A549 (cell line): Measurements from ENCODE around the gene COQ8B. TPM values are rescaled to one million over a fixed set of nuclear protein-coding genes. Genes with fewer than 3 reads are reported as not detected.

Experiments used
- ATAC-seq, 2 experiments: fragments of 200-7000 bp in 1 of 2; fragments of >200 bp in 1 of 2; cut with Nextera tagmentation in 1 of 2; cut with Tn5 transposase in 1 of 2; 3 replicates each; pipeline versions ENCODE4 v1.8.0 to v1.9.1; 2018 to 2020; ENCODE audit warnings: mild to moderate bottlenecking in 1 of 2, moderate library complexity in 1 of 2
- CTCF ChIA-PET: fragments of 300-600 bp; sonication (Branson Sonifier 250); formaldehyde crosslinking; extraction: SDS; loops from one replicate; lab custom pipeline; 2021; ENCODE audit warnings: antibody characterized with exemption, inconsistent platforms; lab: Yijun Ruan, JAX
- POLR2A ChIA-PET: fragments of 350-600 bp; formaldehyde crosslinking; extraction: SDS; loops from one replicate; lab custom pipeline; 2021; ENCODE audit warnings: antibody characterized with exemption, inconsistent platforms; lab: Yijun Ruan, JAX
- DNase-seq, 2 experiments: peaks; one replicate each; pipeline versions ENCODE4 v3.0.0 to v3.0.0-alpha.2; 2011 to 2016; ENCODE audit warnings: low read depth in 1 of 2, low spot score in 1 of 2
- FAIRE-seq: peaks from 2 replicates; lab custom pipeline; 2011; peaks lifted over from hg19 to GRCh38; lab: Jason Lieb, UNC
- H3K27ac ChIP-seq, 2 experiments: fragments of >200 bp; sonication (Bioruptor Twin); formaldehyde crosslinking; 3 replicates each; pipeline ENCODE4 v1.5.1; 2016 to 2017
- H3K4me1 ChIP-seq: fragments of >200 bp; sonication (Bioruptor Twin); formaldehyde crosslinking; 3 replicates; pipeline ENCODE4 v1.6.1; 2016
- H3K4me2 ChIP-seq: fragments of >200 bp; sonication (Bioruptor Twin); formaldehyde crosslinking; 3 replicates; pipeline ENCODE4 v1.6.1; 2016
- H3K4me3 ChIP-seq: fragments of >200 bp; sonication (Bioruptor Twin); formaldehyde crosslinking; 3 replicates; pipeline ENCODE4 v1.5.1; 2016
- H3K9me3 ChIP-seq: fragments of >200 bp; sonication (Bioruptor Twin); formaldehyde crosslinking; 3 replicates; pipeline ENCODE4 v1.6.1; 2016
- CBX2 ChIP-seq: fragments of 200-600 bp; sonication (generic); IDR thresholded peaks from 2 replicates; pipeline ENCODE4 v1.6.1; 2016; ENCODE audit warnings: low read depth, mild to moderate bottlenecking, borderline replicate concordance
- CHD4 ChIP-seq: fragments of 200-600 bp; sonication (generic); IDR thresholded peaks from 2 replicates; pipeline ENCODE4 v1.6.1; 2016; ENCODE audit warnings: antibody characterized with exemption, mild to moderate bottlenecking, borderline replicate concordance
- EHF ChIP-seq: fragments of 250-450 bp; sonication (Bioruptor Pico); IDR thresholded peaks from 2 replicates; pipeline ENCODE4 v1.5.0; 2020; ENCODE audit warnings: mild to moderate bottlenecking
- ESRRA ChIP-seq: fragments of 150-350 bp; IDR thresholded peaks from 2 replicates; pipeline ENCODE4 v1.6.1; 2014; ENCODE audit warnings: mild to moderate bottlenecking, low read length, borderline replicate concordance
- GATA3 ChIP-seq: IDR thresholded peaks from 2 replicates; pipeline ENCODE4 v1.6.1; 2012; ENCODE audit warnings: borderline replicate concordance
- HOXB13 ChIP-seq: fragments of 250-450 bp; sonication (Bioruptor Pico); IDR thresholded peaks from 2 replicates; pipeline ENCODE4 v1.5.0; 2020; ENCODE audit warnings: low read depth, mild to moderate bottlenecking, moderate library complexity
- HOXB5 ChIP-seq: fragments of 250-450 bp; sonication (Bioruptor Pico); IDR thresholded peaks from 2 replicates; pipeline ENCODE4 v1.5.0; 2020; ENCODE audit warnings: mild to moderate bottlenecking, moderate library complexity
- KDM1A ChIP-seq: fragments of 200-600 bp; sonication (generic); IDR thresholded peaks from 2 replicates; pipeline ENCODE4 v1.6.1; 2016; ENCODE audit warnings: low read depth, mild to moderate bottlenecking
- MYC ChIP-seq: IDR thresholded peaks from 2 replicates; pipeline ENCODE4 v1.6.1; 2012; ENCODE audit warnings: mild to moderate bottlenecking, inconsistent platforms, low read length, improper control_type of control experiment, borderline replicate concordance
- NR3C1 ChIP-seq: fragments of >200 bp; sonication (Bioruptor Twin); formaldehyde crosslinking; IDR thresholded peaks from 3 replicates; pipeline ENCODE4 v1.6.1; 2017
- POLR2A ChIP-seq: IDR thresholded peaks from 2 replicates; pipeline ENCODE4 v1.6.1; 2012; ENCODE audit warnings: mild to moderate bottlenecking, low read length
- POLR2AphosphoS2 ChIP-seq: conservative IDR thresholded peaks from 2 replicates; pipeline ENCODE4 v1.6.1; 2012; ENCODE audit warnings: low read length, improper control_type of control experiment, inconsistent platforms
- RAD21 ChIP-seq, 2 experiments: fragments of >200 bp in 1 of 2; sonication (Bioruptor Twin) in 1 of 2; formaldehyde crosslinking in 1 of 2; IDR thresholded peaks in 1 of 2; conservative IDR thresholded peaks in 1 of 2; 2 replicates in 1 of 2; 3 replicates in 1 of 2; pipeline ENCODE4 v1.6.1; 2012 to 2018; ENCODE audit warnings: inconsistent platforms in 1 of 2
- ZNF302 ChIP-seq: fragments of 250-450 bp; sonication (Bioruptor Pico); IDR thresholded peaks from 2 replicates; pipeline ENCODE4 v1.9.0; 2021; ENCODE audit warnings: inconsistent platforms, mild to moderate bottlenecking, moderate library complexity
- WGBS: methylation state at CpG from one replicate; pipeline ENCODE4 v1.1.6; 2017; ENCODE audit errors: missing lambda C conversion rate; 5-methylcytosine and 5-hydroxymethylcytosine counted together
- polyA plus RNA-seq, 4 experiments: library from polyadenylated mRNA; depleted of rRNA in 3 of 4; stranded (reverse); fragments of >200 nt; fragmentation: RNase III in 1 of 4; extraction: RNeasy Plus Mini Kit Qiagen cat#74134 plus additional on column Dnase treatment in 1 of 4; gene quantifications; 2 replicates in 3 of 4; 3 replicates in 1 of 4; pipeline ENCODE4 v1.2.3, GENCODE V29; 2011 to 2017
- TF ChIP-seq, protein P1 (sequence below): fragments of 450-650 bp; IDR thresholded peaks from 2 replicates; pipeline ENCODE4 v1.6.1; 2014; ENCODE audit warnings: antibody characterized with exemption
- TF ChIP-seq, protein P2 (sequence below): fragments of 200-600 bp; sonication (generic); IDR thresholded peaks from 2 replicates; pipeline ENCODE4 v1.6.1; 2016; ENCODE audit warnings: antibody characterized with exemption, mild to moderate bottlenecking, moderate library complexity

The COQ8B gene
- polyA plus RNA-seq, 2 of the 4 experiments (the other 2 are of a cell fraction): 47.2 to 63.6 TPM

DNA sequence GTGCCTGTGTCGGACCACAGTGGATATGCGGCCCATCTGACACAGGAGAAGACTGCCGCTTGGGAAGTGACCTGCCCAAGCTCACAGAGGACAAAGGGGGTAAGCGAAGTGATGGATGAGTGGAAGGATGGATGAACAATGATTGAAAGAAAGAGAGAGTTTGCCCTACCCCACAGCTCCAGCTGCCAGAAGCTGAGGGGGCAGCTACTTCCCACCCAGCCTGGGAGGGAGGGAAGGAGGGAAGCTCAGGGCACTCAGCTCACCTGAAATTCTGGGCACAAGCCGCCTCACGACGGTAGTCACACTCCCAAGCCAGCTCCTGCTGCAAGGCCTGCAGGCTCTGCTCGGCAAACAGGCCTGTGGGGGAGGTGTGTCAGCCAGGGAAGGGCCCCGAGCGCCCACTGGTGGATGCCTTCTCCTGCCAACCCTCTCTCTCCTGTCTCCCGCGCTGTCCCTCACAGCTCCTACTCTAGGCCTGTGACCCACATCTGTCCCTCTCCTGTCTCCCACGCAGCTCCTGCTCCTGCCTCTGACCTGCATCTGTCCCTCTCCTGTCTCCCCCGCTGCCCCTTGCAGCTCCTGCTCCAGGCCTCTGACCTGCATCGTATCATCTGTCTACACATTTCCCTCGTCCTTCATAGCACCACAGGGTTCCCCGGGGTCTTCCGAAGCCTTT lies 14.2 kb downstream of the COQ8B start (continued):
- TF ChIP-seq RAD21 (conservative IDR thresholded peaks at IDR 0.05 in 1 of 2, IDR thresholded peaks at IDR 0.05 in 1 of 2): peak; percentile 71 to 83

DNA sequence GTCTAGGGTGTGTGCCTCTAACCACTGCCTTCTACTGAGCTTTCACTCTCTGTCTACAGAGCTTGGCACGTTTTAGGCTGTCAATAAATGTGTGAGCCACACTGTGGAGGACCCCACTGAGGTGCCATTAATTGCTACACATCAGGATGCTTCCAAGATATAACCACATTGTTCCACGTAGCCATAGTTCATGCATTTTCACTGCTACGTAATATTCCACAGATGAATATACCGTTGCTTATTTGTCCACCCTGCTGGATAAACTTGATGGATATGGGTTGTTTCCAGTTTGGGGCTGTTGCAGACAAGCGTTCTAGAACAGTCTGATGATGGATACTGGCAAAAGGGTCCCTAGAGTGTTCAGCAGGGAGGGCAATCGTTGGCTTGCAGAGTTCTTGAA lies 14.9 kb downstream of the COQ8B start:
- TF ChIP-seq CHD4 (no peak), EHF (CRISPR knock-in tag) (no peak), ZNF302 (CRISPR knock-in tag) (no peak)
- ATAC-seq (no peak), FAIRE-seq (no peak), DNase-seq (no peak)
- ChIA-PET CTCF (interaction anchor here (0.5 to 11.7 kb wide), 43 partner anchors 9 to 606 kb away, joined by 3 to 178 read pairs (median 4); partner anchors contain the start of genes COQ8B, ITPKC and NUMBL), POLR2A (interaction anchor here (0.6 to 3.9 kb wide), 7 partner anchors 11 to 97 kb away, joined by 3 to 24 read pairs (median 5); partner anchors contain the start of genes ACTMAP, COQ8B, EGLN2 and ITPKC)
- no peak overlapping the region for H3K4me2 ChIP-seq
- no peaks in the 10 kb centered on the region for H3K9me3 ChIP-seq
- no peak overlapping the region for H3K4me3 ChIP-seq
- peaks cover 8% of the 10 kb centered on the region; the same call in 2 of the 3 replicates for H3K4me1 ChIP-seq
- H3K27ac ChIP-seq: no peak overlapping the region
- WGBS: 90% methylated on average over 6 of the region's 6 CpGs

DNA sequence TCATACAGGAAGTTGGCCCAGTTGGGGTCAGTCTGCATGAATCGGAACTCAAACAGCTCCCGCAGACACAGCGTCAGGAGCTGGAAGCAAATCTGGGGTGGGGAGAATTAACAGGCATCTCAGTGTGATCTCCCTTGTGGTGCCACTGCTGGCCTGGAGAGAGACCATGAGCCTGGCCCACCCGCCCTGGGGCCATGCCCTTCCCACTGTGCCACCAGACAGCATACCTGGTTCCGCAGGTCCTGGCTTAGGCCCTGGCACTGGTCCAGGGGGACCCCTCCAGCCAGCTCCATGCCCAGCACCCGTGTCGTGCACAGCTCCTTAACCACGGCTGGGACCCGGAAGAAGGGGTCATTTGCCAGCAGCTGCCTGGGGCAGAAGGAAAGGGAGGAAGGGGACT lies 16.6 kb downstream of the COQ8B start:
- DNase-seq: no peak
- no peak for TF ChIP-seq POLR2A
- no peak for TF ChIP-seq MYC
- TF ChIP-seq CBX2: no peak
- no peak for TF ChIP-seq NR3C1
- TF ChIP-seq, protein P1, sequence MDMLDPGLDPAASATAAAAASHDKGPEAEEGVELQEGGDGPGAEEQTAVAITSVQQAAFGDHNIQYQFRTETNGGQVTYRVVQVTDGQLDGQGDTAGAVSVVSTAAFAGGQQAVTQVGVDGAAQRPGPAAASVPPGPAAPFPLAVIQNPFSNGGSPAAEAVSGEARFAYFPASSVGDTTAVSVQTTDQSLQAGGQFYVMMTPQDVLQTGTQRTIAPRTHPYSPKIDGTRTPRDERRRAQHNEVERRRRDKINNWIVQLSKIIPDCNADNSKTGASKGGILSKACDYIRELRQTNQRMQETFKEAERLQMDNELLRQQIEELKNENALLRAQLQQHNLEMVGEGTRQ: no peak
- TF ChIP-seq CHD4: no peak
- no peak for TF ChIP-seq HOXB13 (CRISPR knock-in tag)
- TF ChIP-seq ESRRA: no peak
- no peak for TF ChIP-seq POLR2AphosphoS2
- no peak for TF ChIP-seq HOXB5 (CRISPR knock-in tag)
- TF ChIP-seq GATA3: no peak
- TF ChIP-seq, protein P2, sequence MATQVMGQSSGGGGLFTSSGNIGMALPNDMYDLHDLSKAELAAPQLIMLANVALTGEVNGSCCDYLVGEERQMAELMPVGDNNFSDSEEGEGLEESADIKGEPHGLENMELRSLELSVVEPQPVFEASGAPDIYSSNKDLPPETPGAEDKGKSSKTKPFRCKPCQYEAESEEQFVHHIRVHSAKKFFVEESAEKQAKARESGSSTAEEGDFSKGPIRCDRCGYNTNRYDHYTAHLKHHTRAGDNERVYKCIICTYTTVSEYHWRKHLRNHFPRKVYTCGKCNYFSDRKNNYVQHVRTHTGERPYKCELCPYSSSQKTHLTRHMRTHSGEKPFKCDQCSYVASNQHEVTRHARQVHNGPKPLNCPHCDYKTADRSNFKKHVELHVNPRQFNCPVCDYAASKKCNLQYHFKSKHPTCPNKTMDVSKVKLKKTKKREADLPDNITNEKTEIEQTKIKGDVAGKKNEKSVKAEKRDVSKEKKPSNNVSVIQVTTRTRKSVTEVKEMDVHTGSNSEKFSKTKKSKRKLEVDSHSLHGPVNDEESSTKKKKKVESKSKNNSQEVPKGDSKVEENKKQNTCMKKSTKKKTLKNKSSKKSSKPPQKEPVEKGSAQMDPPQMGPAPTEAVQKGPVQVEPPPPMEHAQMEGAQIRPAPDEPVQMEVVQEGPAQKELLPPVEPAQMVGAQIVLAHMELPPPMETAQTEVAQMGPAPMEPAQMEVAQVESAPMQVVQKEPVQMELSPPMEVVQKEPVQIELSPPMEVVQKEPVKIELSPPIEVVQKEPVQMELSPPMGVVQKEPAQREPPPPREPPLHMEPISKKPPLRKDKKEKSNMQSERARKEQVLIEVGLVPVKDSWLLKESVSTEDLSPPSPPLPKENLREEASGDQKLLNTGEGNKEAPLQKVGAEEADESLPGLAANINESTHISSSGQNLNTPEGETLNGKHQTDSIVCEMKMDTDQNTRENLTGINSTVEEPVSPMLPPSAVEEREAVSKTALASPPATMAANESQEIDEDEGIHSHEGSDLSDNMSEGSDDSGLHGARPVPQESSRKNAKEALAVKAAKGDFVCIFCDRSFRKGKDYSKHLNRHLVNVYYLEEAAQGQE: no peak
- TF ChIP-seq KDM1A: no peak
- TF ChIP-seq, all 56 proteins: peak for 0
- Histone ChIP-seq H3K4me3 (no peak overlapping the region), H3K9me3 (no peaks in the 10 kb centered on the region), H3K4me1 (peaks cover 8% of the 10 kb centered on the region; the same call in 2 of the 3 replicates), H3K27ac (no peak overlapping the region), H3K4me2 (no peak overlapping the region)
- WGBS: 93% methylated on average over 9 of the region's 9 CpGs
- ChIA-PET CTCF (interaction anchor here (0.9 to 11.7 kb wide), 7 partner anchors 7 to 107 kb away, joined by 3 to 178 read pairs (median 5); partner anchors contain the start of gene NUMBL), POLR2A (interaction anchor here (1.2 to 3.9 kb wide), 2 partner anchors 9 to 78 kb away, joined by 4 to 24 read pairs; partner anchors contain the start of genes NUMBL and RAB4B)
- no peak for FAIRE-seq
- no peak for ATAC-seq
